Omental fat pad (tissue), 4 donors: ENCODE measurements around the gene CHST11. TPM values are rescaled to one million over a fixed set of nuclear protein-coding genes. Genes with fewer than 3 reads are reported as not detected.

Experiments used
- ATAC-seq: fragments of 150-250 bp; one replicate; pipeline ENCODE4 v1.9.1; 2016; ENCODE audit warnings: mild to moderate bottlenecking, moderate library complexity; ENCODE audit not compliant: low FRiP score
- DNase-seq: peaks from one replicate; pipeline ENCODE4 v3.0.0-alpha.2; 2019; ENCODE audit warnings: low spot score
- total RNA-seq, 4 donors: library from RNA; depleted of rRNA; stranded (reverse); fragments of >200 nt; gene quantifications; one replicate each; pipeline ENCODE4 v1.1.0, GENCODE V29; 2016
- TF ChIP-seq, protein P1 (sequence below), 3 donors: fragments of 450-650 bp; IDR thresholded peaks; one replicate each; pipeline ENCODE4 v1.5.1; 2016 to 2017; ENCODE audit warnings: antibody characterized with exemption in 3 of 3, mild to moderate bottlenecking in 3 of 3, moderate library complexity in 2 of 3

CHST11 gene
- total RNA-seq, 4 donors from 2014 or later = 12.2 to 58.6 (median 30.1) TPM

DNA sequence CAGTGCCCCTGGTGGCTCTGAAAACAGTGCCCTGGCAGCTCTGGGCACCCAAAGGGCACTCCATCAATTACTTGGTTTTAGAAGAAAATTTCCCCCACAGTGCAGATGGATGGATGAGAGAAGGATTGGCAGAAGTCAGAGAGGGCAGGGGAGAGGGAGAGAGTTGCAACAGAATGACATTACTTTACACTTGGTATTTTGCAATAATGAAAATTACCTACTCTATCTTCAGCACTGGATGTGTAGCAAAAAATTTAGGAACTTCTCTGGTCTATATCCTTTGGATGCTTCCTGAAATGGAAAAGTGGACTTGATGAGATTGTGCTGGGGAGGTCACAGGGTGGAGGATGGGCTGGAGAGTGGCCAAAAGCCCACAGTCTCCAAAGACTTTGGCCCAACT lies 193.2 kb downstream of the CHST11 start:
- ATAC-seq = peak; percentile 43
- no peak for DNase-seq
- TF ChIP-seq, protein P1, sequence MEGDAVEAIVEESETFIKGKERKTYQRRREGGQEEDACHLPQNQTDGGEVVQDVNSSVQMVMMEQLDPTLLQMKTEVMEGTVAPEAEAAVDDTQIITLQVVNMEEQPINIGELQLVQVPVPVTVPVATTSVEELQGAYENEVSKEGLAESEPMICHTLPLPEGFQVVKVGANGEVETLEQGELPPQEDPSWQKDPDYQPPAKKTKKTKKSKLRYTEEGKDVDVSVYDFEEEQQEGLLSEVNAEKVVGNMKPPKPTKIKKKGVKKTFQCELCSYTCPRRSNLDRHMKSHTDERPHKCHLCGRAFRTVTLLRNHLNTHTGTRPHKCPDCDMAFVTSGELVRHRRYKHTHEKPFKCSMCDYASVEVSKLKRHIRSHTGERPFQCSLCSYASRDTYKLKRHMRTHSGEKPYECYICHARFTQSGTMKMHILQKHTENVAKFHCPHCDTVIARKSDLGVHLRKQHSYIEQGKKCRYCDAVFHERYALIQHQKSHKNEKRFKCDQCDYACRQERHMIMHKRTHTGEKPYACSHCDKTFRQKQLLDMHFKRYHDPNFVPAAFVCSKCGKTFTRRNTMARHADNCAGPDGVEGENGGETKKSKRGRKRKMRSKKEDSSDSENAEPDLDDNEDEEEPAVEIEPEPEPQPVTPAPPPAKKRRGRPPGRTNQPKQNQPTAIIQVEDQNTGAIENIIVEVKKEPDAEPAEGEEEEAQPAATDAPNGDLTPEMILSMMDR (IDR thresholded peaks at IDR 0.05) = no peak

DNA sequence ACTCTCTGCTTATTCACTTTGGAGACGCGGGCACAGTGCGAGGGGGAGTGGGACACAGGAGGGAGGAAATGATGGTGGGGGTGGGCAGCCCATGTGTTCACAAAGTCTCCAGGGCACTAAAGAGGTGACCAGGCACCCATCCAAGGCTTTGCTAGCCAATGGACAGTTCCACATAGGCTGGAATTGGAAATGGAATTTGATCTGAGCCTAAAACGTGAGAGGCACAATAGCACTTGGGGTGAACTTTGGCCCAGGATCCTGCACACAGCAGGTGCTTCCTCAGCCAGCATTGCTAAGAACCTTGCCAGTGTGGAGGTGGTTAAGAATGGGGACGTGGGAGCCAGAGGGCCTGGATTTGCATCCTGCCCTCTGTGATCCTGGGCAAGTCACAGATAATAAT lies 193.8 kb downstream of the CHST11 start:
- TF ChIP-seq, protein P1 (IDR thresholded peaks at IDR 0.05) = no peak
- ATAC-seq = no peak
- no peak for DNase-seq

DNA sequence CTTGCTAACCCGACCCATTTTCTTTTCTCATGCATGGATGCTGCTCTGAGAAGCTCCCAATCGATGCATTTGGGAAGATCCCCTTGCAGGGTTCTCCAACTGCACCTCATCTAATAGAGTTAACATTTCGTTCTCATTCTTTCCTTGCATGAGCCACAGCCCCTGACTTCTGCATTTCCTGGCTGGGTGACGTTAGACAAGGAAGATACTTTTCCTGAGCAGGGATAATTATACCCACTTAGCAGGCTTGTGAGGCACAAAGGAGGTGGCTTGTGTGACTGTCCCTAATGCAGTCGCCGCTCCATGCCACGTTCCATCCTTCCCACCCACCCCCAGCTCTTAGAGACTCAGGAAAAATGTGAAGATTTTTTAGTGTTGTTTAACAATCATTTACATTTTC lies 195.1 kb downstream of the CHST11 start:
- ATAC-seq (no peak), DNase-seq (no peak)
- TF ChIP-seq, protein P1 (IDR thresholded peaks at IDR 0.05) = no peak

DNA sequence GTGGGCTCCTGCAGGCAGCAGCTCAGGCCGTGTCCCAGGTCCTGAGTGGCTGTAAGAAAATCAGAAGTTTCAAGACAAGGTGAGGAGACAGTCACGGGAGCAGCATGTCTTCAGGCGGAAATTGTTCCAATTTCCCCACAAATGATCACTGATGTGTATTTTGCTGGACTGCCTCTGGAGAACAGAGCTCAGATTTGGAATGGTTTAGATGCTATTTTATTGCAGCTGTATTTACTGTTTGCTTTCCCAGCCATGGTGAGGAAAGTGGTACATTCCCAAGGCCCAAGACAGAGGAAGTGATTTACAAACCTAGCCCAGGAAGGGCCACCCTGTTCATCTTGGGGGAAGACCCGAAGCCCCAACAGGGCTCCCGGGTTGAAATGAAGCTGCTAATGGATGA lies 195.6 kb downstream of the CHST11 start:
- TF ChIP-seq, protein P1 (IDR thresholded peaks at IDR 0.05) = no peak
- no peak for ATAC-seq
- DNase-seq = no peak

DNA sequence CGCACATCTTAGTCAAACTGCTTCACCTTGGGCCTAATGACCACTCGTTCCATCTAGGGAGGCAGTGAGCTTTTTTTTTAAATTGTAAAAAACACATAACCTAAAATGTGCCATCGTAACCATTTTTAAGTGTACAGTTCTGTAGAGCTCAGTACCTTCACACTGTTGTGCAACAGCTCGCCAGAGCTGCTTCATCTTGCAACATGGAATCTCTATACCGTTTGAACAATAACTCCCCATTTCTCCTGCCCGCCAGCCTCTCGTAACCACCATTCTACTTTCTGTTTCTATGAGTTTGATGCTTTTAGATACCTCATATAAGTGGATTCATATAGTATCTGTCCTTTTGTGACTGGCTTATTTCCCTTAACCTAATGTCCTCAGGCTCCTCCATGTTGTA lies 196.2 kb downstream of the CHST11 start:
- ATAC-seq = no peak
- TF ChIP-seq, protein P1 (IDR thresholded peaks at IDR 0.05) = no peak
- no peak for DNase-seq

DNA sequence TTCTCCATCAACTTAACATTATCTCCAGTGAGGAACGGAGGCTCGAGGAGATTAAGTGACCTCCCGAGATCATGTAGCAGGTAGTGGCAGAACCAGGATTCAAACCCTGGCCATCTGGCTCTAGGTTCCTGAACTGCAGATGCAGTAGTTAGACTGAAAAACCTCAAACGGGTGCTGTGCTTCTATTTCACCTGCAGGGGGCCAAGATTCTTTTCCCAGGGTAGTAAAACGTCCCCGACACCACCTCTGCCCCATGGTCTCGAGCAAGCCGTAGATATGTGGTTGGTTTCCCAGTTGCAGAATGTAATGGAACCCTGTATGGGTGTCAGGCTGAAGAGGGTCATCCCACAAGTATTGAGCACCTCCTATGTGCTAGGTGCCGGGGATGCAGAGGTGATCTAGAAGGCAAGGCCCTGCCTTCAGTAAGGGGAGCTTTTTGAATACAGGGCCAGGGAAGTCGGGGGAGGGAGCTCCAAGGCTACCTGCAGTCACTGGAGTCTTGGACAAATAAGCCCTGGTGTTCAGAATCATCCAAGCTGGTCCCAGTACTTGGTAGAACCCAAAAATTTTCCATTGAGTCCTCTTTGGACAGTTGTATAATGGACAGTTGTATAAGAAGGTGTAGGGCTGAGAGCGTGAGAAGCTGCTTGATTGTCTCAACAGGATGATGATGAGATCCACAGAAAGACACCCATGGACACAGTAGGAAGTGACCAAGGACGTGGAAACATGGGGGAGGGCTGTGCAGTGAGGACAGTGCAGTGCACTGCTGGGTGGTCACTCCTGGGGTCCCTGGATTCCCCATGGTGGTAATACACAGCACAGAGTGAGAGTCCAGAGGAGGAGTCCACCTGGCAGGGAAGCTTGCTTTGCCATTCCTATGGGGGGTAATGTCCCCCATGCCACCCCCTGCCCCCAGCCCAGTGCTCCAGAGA lies 197.2 kb downstream of the CHST11 start:
- ATAC-seq (no peak), DNase-seq (no peak)
- TF ChIP-seq, protein P1 (IDR thresholded peaks at IDR 0.05) = no peak
